GM18951 (cell line): ENCODE measurements around the gene RCAN2.

Source experiments
- POLR2A ChIP-seq: IDR thresholded peaks from 4 replicates; pipeline ENCODE4 v1.6.1; 2011; ENCODE audit warnings: mild to moderate bottlenecking; ENCODE audit not compliant: insufficient read length, insufficient read depth; ENCODE audit errors: extremely low read depth
- in situ Hi-C: fragments of 300-500 bp; cut with MboI; formaldehyde crosslinking; loops from one replicate; pipeline ENCODE4 v1.12.0; 2022; ENCODE audit warnings: low sequenced_read_pairs, mixed read lengths, inconsistent platforms; ENCODE audit not compliant: unreplicated experiment

RCAN2 gene

DNA sequence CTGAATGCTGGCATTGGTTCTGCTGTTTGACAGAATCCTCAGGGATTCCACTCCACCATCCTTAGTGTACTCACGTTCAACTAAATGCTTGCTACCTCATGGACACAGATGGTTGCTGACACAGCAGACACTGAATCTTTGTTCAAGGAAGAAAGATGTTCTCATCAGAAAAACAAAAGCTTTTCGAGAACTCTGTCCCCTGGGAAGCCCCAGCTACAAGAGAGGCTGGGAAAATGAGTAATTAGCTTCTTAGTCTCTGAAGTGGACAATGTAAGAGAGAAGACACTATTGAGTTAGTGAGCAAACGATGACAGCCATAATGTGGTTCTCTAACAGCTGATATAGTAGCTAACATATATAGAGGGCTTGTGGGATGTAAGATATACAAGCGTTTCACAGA is 289.5 kb downstream of the RCAN2 start:
- in situ Hi-C loops: loop anchor here (25.0 kb wide), 1 partner anchor 436 kb away; no protein-coding TSS in a partner anchor
- no peak for TF ChIP-seq POLR2A

DNA sequence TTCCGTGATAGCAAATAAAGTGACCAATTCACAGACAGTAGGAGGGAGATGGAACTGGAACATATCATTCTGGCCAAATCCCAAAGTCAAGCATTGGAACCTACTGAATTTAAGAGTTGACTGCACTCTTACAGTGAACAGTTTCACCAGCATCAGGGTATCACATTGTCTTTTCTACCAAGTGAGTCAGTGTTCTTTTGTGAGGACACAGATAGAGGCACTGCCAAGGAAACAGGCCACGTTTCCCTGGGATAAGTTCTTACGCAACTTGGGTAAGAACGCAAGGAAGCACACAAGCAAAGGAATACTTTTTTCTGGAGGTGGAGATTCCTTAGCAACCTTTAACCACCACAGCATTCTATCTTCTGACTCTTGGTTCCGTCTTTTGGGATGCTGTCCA is 291.9 kb downstream of the RCAN2 start:
- in situ Hi-C loops: no loop called here
- TF ChIP-seq POLR2A: no peak

DNA sequence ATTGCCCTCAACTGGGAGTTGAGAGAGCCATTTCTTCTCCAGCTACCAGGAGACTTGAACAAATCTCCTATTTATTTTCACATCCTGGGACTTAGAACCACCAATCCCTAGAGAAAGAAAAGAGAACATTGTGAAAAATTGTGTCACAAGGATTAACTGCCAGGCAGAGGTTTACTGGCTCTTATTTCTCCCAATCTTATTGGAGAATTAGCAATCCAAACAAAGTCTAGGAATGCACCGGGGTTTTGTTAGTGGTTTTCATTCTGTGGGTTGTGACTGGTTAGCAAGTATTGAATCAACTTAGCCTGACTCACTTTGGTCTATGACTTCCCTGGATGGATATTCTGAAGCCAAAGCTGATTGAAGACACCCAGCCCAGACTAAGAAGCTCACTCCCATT is 299.3 kb downstream of the RCAN2 start:
- no peak for TF ChIP-seq POLR2A
- in situ Hi-C loops: no loop called here

DNA sequence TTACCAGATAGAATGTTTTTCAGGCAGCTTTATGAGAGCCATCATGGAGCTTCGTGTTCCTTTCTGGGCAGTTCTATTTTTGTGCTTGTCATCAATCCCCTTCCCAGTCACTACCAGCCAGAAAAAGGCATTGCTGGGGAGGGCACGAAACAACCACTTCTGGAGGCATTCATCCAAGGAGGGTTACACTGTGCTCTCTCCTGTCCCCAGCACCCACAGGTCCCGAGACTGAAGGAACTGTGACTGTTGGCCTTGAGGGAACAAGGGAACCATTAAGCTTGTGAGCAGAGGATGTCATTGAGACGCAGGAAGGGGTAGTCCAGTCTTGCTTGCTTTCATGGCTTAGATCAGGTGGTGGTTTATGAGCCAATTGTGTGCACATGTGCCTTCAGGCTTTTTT is 300.4 kb downstream of the RCAN2 start:
- in situ Hi-C loops: no loop called here
- no peak for TF ChIP-seq POLR2A

DNA sequence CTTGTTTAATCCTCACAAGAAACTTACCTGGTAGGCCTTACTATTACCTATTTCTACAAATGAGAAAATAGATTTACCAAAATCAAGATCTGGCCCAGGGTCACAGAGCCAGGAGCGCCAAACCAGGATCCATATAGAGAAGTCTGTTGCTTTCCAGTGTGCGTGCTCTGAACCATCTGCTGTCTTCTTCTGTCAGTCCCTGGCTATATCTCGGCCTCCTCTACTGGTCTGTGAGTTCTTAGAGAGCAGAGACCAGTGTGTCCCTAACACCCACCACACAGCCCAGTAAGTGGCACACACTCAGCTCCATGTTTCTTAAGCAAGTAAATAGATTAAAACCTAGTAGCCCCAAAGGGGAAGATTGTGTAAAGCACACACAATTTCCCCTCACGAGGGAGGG is 301.5 kb downstream of the RCAN2 start:
- no peak for TF ChIP-seq POLR2A
- in situ Hi-C loops: no loop called here

DNA sequence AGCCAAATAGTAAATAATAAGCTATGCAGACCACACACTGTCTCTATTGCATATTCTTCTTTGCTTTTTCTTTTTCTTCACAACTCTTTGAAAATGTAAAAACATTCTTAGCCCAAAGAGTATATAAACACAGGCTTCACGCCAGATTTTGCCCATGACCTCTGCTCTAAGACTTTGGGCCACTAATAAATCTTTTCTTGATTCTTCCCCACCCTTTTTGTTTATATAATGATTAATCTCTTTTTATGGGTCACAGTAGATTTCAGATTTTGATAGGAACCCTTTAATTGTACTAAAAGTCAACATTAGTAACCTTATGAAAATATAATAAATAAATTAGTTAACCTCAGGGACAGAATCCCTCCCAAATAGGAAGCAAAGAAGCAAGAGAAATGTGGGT is 304.7 kb downstream of the RCAN2 start:
- in situ Hi-C loops: no loop called here
- TF ChIP-seq POLR2A: no peak

DNA sequence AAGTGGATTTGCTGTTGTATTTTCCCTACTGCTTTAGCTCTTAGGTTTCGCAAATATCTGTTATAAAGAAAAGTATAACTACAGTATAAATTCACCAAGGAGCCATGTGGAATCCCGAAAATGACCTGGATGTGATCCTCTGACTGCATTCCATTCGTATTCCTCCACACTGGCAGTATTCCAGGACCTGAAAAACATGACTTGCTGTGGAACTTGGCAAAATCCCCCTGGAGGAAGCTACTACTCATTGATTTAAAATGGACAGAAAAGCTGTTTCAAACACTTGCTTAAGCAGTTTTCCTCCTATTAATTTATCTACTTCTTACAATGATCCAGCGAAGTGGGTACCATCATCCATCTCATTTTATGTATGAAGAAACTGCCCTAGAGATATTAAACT is 307.1 kb downstream of the RCAN2 start:
- in situ Hi-C loops: no loop called here
- TF ChIP-seq POLR2A: no peak

DNA sequence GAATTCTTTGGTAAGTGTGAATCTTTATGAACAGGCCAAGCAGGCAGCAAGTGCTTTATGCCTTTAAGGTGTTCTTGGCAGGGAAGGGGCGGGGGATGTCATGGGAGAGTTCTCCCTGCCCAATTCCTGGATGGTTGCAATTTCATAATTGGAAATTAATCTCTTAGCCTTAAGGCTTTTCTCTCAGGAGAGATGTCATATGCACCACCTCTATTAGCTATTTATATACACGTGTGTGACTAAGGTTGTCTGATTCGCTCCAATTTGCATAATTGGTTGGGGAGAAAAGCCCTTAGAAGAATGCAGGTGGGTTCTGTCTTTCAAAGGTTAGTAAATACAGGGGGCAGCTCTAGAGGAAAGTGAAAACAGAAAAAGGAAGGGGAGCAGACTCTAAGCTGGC is 315.3 kb downstream of the RCAN2 start:
- in situ Hi-C loops: no loop called here

DNA sequence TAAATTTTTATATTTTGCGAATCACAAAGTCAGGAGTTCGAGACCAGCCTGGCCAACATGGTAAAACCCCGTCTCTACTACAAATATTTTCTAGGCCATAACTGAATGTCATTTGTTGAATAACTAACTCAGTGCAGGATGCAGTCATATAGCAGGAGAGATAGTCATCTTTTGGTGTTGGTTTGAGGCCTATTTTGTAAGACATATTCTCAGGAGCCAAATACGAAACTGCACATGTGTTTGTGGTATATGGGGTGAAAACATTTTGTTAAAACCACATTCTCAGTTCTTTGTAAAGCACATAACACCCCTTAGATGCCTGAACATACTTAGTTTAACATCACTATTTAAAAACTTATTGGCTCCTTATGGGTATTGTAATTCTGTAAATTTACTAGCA is 315.8 kb downstream of the RCAN2 start:
- in situ Hi-C loops: no loop called here
- TF ChIP-seq POLR2A: no peak

More for the DNA sequence above, 315.3 kb downstream of the RCAN2 start:
- TF ChIP-seq POLR2A: no peak

DNA sequence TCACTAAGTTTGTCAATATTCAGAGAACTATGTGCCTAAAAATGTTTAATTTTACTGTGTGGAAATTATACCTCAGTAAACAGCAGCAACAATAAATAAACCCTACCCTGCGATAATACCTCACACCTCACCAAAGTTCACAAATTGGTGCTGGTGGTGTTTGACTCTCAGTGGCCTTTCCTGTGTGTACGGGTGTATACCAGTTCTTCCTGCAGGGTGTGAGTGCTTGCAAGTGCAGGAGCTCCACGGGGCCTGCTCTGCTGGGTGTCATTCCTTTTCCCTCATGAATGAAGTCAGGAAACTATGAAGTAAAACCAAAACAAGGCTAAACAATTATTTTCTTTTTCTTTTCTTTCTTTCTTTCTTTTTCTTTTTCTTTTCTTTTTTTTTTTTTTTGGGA is 316.3 kb downstream of the RCAN2 start:
- in situ Hi-C loops: no loop called here

DNA sequence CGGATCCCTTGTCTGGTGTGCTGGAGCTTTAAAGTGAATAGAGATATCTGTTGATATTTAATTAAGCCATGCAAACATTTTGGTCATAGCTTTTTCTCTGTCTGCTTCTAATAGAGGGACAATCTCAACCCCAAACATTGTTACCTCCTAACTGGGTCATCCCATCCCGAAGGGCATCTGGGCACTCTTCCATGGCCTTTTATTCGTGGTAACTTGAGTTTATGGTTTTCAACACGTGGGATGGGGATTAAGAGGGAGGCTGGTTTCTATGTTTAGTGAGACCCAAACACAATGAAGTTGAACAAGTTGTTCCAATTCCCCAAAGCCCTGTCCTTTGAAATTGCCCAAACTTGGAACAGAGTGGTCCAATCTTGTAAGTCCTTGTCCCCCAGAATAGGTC is 319.1 kb downstream of the RCAN2 start:
- no peak for TF ChIP-seq POLR2A
- in situ Hi-C loops: no loop called here

More for the DNA sequence above, 316.3 kb downstream of the RCAN2 start:
- TF ChIP-seq POLR2A: no peak
